ENCODE data around the gene SCFD1.
"Not testable (repeated sequence)": the region's sequence is repeated elsewhere in the genome, so short reads cannot be mapped to it uniquely, and the experiment has no call there.

- not testable (repeated sequence) for TF ChIP-seq CTCF, POLR2A (IDR thresholded peaks at IDR 0.05)
These were observed 58.7 kb downstream of the SCFD1 start for GRCh38 chr14:30680776-30681175.

All from right lobe of liver (tissue), 4 donors.